CD4-positive, alpha-beta T cell (primary cell): ENCODE data around the gene GLIS1. TPM values are rescaled to one million over a fixed set of nuclear protein-coding genes. Genes with fewer than 3 reads are reported as not detected.

ENCODE experiments used
- ATAC-seq: fragments of 200-7000 bp; cut with Tn5 transposase; one replicate; pipeline ENCODE4 v1.10.0; 2022; ENCODE audit warnings: mild to moderate bottlenecking; ENCODE audit not compliant: poor library complexity
- CTCF ChIA-PET: fragments of 350-600 bp; sonication (Branson Sonifier 250); formaldehyde crosslinking; loops from one replicate; lab custom pipeline; 2021; ENCODE audit warnings: antibody characterized with exemption, inconsistent platforms; lab: Charles Lee
- POLR2A ChIA-PET: fragments of 350-600 bp; sonication (Branson Sonifier 250); formaldehyde crosslinking; loops from one replicate; lab custom pipeline; 2021; ENCODE audit warnings: antibody characterized with exemption, inconsistent platforms; lab: Charles Lee
- DNase-seq, 14 experiments: peaks; one replicate each; pipeline ENCODE4 v3.0.0-alpha.2; 2013 to 2020; ENCODE audit warnings: mixed read lengths in 2 of 14
- H3K27ac ChIP-seq, 2 donors: one replicate each; pipeline versions ENCODE4 v1.5.1 to v1.7.0; 2013; ENCODE audit warnings: low read length in 2 of 2, low read depth in 1 of 2, mild to moderate bottlenecking in 1 of 2
- H3K27me3 ChIP-seq, 2 experiments: 1 replicate in 1 of 2; 2 replicates in 1 of 2; pipeline versions ENCODE4 v1.6.1 to v1.7.0; 2013; ENCODE audit warnings: low read length in 2 of 2, control low read depth in 1 of 2, mild to moderate bottlenecking in 1 of 2, moderate library complexity in 1 of 2; ENCODE audit not compliant: insufficient read depth in 2 of 2, control insufficient read depth in 1 of 2
- H3K36me3 ChIP-seq: one replicate; pipeline ENCODE4 v1.6.1; 2013; ENCODE audit warnings: low read length, control low read depth; ENCODE audit not compliant: insufficient read depth
- H3K4me1 ChIP-seq: one replicate; pipeline ENCODE4 v1.6.1; 2013; ENCODE audit warnings: low read length, control low read depth; ENCODE audit not compliant: insufficient read depth
- H3K4me3 ChIP-seq: one replicate; pipeline ENCODE4 v1.5.1; 2013; ENCODE audit warnings: mild to moderate bottlenecking, low read length, moderate library complexity
- H3K9me3 ChIP-seq, 2 experiments: 1 replicate in 1 of 2; 2 replicates in 1 of 2; pipeline versions ENCODE4 v1.6.1 to v1.7.0; 2013; ENCODE audit warnings: low read length in 2 of 2, mild to moderate bottlenecking in 2 of 2, control low read depth in 1 of 2, moderate library complexity in 1 of 2; ENCODE audit not compliant: control insufficient read depth in 1 of 2, insufficient read depth in 1 of 2
- H3K27ac Mint-ChIP-seq: one replicate; pipeline ENCODE4 v1.8.0; 2020; ENCODE audit warnings: mixed read lengths
- H3K27me3 Mint-ChIP-seq: one replicate; pipeline ENCODE4 v1.8.0; 2021; ENCODE audit warnings: mixed read lengths
- H3K36me3 Mint-ChIP-seq: one replicate; pipeline ENCODE4 v1.8.0; 2021; ENCODE audit warnings: low read depth, mixed read lengths
- H3K4me1 Mint-ChIP-seq: one replicate; pipeline ENCODE4 v1.8.0; 2021; ENCODE audit warnings: low read depth, mixed read lengths
- H3K4me3 Mint-ChIP-seq: one replicate; pipeline ENCODE4 v1.8.0; 2020; ENCODE audit warnings: mild to moderate bottlenecking, mixed read lengths
- H3K9me3 Mint-ChIP-seq: one replicate; pipeline ENCODE4 v1.8.0; 2020; ENCODE audit warnings: mixed read lengths
- CTCF ChIP-seq: fragments of 200-600 bp; IDR thresholded peaks from one replicate; pipeline ENCODE4 v1.8.0; 2022; ENCODE audit warnings: antibody characterized with exemption, mild to moderate bottlenecking
- intact Hi-C, 2 experiments: fragments of 100-400 bp; cut with DNase I in 1 of 2; cut with micrococcal nuclease in 1 of 2; formaldehyde crosslinking; loops; one replicate each; pipeline versions ENCODE4 v1.15.1 to v1.9.0; 2023 to 2025; cut with DNase I, micrococcal nuclease
- total RNA-seq, 174 experiments: library from RNA in 2 of 174; stranded (reverse) in 2 of 174; gene quantifications; one replicate each; pipeline ENCODE4 v1.2.3 and lab custom pipeline; 2021 to 2026

Gene GLIS1
- total RNA-seq, 2 experiments from 2014 or later: not detected

- H3K36me3 Mint-ChIP-seq: no peaks in the 10 kb centered on the region
- H3K4me3 ChIP-seq: no peak overlapping the region
These were observed 96.8 kb downstream of the GLIS1 start for GRCh38 chr1:53642215-53642555.

GRCh38 chr1:53641481-53642214, 97.3 kb downstream of the GLIS1 start:
- CTCF ChIA-PET: no interaction called here
- ATAC-seq (no peak), DNase-seq (peak in 1 of 14 experiments; percentile 17)
- no peaks in the 10 kb centered on the region for H3K27me3 ChIP-seq
- no peak for TF ChIP-seq CTCF
- H3K9me3 ChIP-seq: no peaks in the 10 kb centered on the region
- Mint-ChIP-seq H3K36me3 (no peaks in the 10 kb centered on the region), H3K27ac (no peak overlapping the region), H3K9me3 (no peaks in the 10 kb centered on the region), H3K27me3 (no peaks in the 10 kb centered on the region), H3K4me3 (no peak overlapping the region), H3K4me1 (no peaks in the 10 kb centered on the region)
- H3K36me3 ChIP-seq: no peaks in the 10 kb centered on the region
- intact Hi-C loops: no loop called here
- H3K4me3 ChIP-seq: no peak overlapping the region
- H3K27ac ChIP-seq: no peak overlapping the region
- no peaks in the 10 kb centered on the region for H3K4me1 ChIP-seq
- POLR2A ChIA-PET: no interaction called here

More at GRCh38 chr1:53642215-53642555, 96.8 kb downstream of the GLIS1 start:
- ChIA-PET POLR2A (no interaction called here), CTCF (no interaction called here)
- H3K4me1 ChIP-seq: no peaks in the 10 kb centered on the region
- Mint-ChIP-seq H3K9me3 (no peaks in the 10 kb centered on the region), H3K4me1 (no peaks in the 10 kb centered on the region), H3K27ac (no peak overlapping the region), H3K4me3 (no peak overlapping the region), H3K27me3 (no peaks in the 10 kb centered on the region)
- no peaks in the 10 kb centered on the region for H3K9me3 ChIP-seq
- no peak for TF ChIP-seq CTCF
- no peaks in the 10 kb centered on the region for H3K27me3 ChIP-seq
- intact Hi-C loops: no loop called here
- DNase-seq: no peak
- no peak for ATAC-seq
- H3K36me3 ChIP-seq: no peaks in the 10 kb centered on the region
- no peak overlapping the region for H3K27ac ChIP-seq

- Histone ChIP-seq H3K4me1 (no peaks in the 10 kb centered on the region), H3K36me3 (no peaks in the 10 kb centered on the region), H3K9me3 (no peaks in the 10 kb centered on the region), H3K27ac (no peak overlapping the region), H3K27me3 (no peaks in the 10 kb centered on the region), H3K4me3 (no peak overlapping the region)
- Mint-ChIP-seq H3K27me3 (no peaks in the 10 kb centered on the region), H3K36me3 (no peaks in the 10 kb centered on the region), H3K4me3 (no peak overlapping the region), H3K4me1 (no peaks in the 10 kb centered on the region), H3K27ac (no peak overlapping the region), H3K9me3 (no peaks in the 10 kb centered on the region)
- POLR2A ChIA-PET: no interaction called here
- TF ChIP-seq CTCF: no peak
- no peak for DNase-seq
- CTCF ChIA-PET: no interaction called here
- intact Hi-C loops: no loop called here
- ATAC-seq: no peak
These were observed 98.3 kb downstream of the GLIS1 start for GRCh38 chr1:53640701-53641075.
